HCEC 1CT (cell line): Measurements from ENCODE around the gene COL5A1.

Source experiments
- DNase-seq: peaks from one replicate; pipeline ENCODE4 v3.0.0-alpha.2; 2017

The COL5A1 gene

GRCh38 chr9:134868751-134869553, 227.3 kb downstream of the COL5A1 start:
- DNase-seq, result no peak

DNA sequence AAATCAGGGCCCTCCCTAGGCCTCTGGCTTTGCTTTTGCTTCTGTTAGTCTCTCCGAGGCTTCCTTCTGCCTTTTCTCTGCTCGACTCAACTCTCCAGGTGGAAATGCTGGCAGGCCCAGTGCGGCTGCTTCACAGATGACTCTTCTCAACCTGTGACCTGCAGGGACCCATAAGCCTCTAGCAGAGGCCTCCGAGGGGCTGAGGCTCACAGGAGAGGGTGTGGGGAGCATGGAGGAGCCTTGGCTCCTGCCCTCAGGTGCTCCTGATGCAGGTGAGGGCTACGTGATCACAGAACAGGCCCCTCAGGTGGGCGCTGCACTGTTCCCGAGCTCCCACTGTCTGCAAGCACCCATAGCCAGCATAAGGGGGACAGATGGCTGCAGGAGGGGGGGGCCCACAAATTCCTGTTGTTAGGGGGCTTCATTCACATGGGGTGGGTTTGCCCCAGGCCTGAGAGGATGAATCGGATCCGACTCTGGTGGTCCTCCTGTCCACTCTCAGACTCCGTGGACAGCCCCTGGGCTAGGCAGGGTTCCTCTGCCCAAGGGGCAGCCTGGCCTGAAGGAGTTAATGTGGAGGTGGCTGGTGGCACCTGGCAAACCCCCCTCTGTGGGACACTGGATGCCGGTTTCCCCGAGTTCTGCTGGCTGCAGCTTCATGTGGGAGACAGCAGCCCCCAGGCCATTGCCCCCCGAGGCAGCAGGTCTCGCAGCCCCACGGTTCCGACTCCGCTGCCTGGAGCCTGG, 228.1 kb downstream of the COL5A1 start:
- DNase-seq, result no peak

DNA sequence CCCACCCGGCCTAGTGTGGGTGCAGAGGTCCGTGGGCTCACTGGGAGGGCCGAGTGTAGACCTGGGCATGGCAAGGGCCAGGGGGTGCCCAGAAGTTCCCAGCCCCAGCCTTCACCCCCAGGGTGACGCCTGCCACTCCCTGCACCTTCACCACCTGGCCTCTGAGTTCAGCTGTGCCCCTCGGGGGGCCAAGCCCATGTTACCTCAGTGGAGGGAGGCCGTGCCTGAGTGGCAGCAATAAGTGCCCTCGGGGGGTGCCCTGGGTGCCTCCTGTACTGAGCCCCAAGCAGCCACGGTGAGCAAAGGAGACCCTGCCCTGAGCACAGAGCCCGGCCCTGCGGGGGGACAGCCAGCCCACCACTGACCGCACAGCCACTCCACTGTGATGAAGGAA, 228.7 kb downstream of the COL5A1 start:
- DNase-seq, result no peak

DNA sequence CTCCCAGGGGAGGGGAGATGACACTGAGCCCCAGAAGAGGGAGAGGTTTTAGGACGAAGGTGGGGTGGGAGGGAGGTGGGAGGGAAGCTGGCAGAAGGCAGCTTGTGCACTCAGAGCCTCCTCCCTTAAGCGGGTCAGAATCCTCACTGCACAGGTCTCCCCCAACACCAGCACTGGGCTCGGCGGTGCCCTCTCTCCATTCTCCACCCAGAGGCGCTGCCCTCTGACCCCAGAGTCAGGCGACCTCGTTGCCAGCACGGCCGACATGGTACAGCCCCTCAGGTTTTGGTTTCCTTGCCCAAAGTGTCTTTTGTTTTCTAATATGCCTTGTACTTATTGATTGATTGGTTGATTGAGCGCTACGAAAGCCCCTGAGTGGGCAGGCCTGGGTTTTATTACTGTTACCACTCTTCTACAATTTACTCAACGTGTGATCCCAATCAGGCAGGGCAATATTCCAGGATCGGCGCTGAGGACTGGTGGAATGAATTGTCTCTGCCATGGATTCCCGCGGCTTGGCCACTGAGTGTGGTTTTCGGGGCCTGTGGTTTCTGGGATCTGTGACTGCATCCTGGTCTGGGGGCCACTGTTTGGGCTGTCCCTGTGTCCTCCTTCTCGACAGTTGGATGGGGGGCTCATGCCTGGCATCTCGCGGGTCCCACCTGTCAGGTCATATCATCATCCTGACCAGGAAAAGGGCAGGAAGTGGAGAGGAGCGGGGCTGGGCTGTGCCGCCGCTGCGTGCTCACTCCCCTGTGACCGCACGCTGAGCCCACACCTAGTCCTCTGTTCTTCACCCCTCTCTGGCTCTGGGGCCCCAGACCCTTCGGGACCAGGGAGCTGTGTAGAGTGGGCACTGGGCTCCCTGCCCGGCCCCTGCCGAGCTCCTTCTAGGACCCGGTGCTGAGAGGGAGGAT, 229.4 kb downstream of the COL5A1 start:
- no peak for DNase-seq

DNA sequence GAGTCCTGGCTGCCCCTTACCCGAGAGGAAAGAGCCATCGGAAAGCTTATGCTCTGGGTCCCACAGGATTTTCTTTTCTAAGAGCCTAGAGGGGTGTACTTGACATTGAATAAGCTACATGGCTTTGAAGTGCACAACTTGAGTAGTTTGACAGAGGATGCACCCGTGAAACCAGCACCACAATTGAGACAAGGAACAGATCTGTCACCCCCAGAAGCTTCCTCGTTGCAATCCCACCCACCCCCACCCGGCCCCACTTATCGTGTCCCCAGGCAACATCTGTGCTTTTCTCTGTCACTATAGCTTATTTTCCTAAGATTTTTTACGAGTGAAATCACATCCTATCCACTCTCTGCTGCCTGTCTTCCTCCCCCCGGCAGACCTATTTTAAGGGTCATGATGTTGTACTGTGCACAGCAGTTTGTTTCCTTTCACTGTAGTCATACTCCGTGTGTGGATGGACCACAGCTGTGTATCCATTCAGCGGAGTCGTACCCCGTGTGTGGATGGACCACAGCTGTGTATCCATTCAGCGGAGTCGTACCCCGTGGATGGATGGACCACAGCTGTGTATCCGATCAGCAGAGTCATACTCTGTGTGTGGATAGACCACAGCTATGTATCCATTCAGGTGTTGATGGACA, 230.2 kb downstream of the COL5A1 start:
- DNase-seq, result no peak

- no peak for DNase-seq
Measured at GRCh38 chr9:134872482-134873231, 231.1 kb downstream of the COL5A1 start.

- no peak for DNase-seq
Measured at GRCh38 chr9:134875371-134875770, 233.8 kb downstream of the COL5A1 start.

GRCh38 chr9:134877541-134877940, 235.9 kb downstream of the COL5A1 start:
- DNase-seq, result no peak

DNA sequence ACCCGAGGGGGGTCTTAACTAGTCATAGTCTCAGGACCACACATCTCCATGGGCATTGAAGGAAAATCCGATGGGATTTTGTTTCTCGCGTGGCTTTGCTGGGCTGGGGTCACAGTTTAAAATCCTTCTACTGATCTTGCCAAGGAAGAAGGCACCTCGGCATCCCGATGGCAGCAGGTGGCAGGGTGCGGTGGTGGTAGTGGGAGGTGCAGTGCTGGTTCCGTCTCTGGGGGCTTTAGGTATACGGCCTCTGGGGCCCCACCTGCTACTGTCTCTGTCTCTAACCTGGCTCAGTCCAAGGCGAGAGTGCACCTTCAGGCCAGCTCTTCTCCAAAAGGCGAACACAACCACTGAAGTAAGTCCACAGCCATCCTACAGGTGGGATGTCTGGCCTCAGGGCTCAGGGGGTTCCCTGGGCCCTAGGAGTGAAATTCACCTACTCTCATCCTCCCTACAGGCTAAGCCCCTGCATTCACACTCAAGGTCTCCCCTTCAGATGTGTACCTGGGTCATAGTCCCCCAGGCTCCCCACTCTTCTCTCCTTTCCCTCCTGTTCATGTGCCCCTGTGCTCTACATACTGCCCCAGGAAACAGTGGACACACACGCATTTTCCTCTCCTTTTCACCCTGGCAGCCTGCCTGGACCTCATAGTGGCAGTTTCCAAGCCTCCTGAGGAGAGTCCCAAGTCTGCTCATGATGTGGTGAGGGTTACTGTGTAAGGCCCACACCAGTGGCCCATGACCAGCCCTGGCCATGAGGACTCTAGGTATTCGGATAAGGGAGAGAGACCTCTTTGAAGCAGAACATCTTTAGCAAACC, 238.3 kb downstream of the COL5A1 start:
- no peak for DNase-seq

- DNase-seq, result no peak
Measured at GRCh38 chr9:134880484-134881312, 239.1 kb downstream of the COL5A1 start, which contains the start of gene FCN2. TSS of gene FCN2 (plus strand) at chr9:134880810. CDS start at chr9:134880822, 12 bp downstream.

DNA sequence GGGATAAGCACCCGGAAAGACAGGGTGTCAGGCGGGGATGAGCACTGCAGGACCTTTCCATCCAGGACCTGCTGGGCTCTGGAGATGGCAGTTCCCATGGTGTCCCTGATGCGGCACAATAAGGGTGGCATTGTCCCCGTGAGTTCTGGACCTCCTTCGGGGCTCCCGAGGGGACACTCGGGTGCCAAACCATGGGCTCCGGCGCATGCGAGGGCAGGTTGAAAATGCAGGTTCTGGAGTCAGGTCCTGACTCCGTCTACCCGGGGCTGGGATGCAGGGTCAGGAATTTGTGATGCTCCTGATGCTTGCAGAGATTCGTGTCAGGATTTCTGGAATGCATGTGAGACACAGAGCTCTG, 239.7 kb downstream of the COL5A1 start:
- no peak for DNase-seq

- no peak for DNase-seq
Measured at GRCh38 chr9:134882204-134882785, 240.7 kb downstream of the COL5A1 start.

DNA sequence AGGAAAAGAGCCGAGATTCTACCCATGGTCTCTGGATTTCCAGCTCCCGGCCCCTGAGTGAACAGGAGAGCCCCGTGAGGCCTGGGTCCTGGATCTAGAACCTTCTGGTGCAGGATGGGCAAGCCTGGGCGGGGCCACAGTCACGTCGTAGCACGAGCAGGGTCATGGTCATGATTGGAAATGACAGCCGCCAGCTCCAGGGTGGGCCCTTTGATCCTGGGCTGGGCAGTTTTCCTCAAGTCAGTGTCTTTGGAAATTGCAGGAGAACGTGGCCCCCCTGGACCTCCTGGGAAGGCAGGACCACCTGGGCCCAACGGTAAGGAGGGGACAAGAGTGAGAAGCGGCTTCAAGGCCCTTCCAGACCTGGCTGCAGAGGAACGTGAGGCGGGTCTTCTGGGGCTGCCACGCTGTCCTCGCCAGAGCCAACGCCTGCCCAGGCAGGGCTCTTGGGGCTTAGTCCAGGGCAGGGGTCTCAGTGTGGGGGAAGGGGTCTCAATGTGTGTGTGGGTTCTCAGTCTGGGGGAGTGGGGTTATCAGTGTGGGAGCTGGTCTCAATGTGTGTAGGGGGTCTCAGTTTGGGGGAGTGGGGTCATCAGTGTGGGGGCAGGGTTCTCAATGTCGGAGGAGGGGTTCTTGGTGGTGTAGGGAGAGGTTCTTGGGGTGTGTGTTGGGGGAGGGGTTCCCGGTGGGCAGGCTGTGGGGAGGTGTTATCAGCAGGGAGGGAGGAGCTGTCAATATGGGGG, 241.6 kb downstream of the COL5A1 start:
- no peak for DNase-seq

DNA sequence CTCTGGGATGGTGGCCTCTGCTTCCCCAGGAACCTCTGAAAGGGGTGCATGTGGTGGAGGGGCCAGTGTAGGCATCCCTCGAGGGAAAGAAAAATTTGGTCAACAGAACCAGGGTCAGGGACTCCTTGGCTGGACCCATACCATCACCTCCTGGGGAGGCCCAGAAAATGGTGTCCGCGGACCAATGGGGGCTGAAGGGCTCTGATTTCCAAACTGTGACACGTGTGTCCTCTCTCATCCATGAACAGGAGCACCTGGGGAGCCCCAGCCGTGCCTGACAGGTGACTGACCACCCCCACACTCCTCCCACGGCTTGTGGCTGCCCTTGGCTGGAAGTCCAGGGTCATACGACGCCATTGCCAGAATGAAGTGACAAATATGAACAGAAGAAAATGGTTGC, 242.9 kb downstream of the COL5A1 start:
- no peak for DNase-seq

GRCh38 chr9:134885001-134885678, 243.5 kb downstream of the COL5A1 start:
- no peak for DNase-seq

DNA sequence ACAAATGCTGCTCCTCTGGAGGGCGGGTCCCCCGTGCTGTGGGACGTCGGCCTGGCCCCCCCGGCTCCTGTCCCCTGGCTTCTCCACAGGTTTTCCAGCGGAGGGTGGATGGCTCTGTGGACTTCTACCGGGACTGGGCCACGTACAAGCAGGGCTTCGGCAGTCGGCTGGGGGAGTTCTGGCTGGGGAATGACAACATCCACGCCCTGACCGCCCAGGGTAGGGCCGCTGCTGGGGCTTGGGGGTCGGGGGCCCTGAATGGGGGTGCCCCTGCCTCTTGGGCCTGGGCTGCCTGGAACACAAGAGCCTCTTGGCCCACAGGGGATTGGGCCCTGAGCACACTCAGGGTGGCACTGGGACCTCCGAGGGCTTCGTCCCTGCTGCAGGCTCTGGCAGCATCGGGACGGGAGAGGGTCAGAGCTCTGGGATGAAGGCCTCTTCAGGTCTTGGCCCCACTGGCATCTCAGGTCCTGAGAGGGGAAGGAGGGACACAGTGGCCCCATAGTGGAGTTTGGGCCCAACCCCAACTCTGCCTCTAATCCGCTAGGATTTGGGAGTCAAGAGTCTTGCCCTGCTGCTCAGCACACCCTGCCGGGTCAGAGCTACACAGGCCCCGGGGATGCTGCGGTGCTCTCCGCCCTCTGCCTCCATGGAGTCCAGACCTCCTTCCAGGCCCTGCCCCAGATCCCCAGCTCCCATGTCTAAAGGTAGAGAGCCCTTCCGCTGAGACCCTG, 244.2 kb downstream of the COL5A1 start:
- DNase-seq, result no peak

DNA sequence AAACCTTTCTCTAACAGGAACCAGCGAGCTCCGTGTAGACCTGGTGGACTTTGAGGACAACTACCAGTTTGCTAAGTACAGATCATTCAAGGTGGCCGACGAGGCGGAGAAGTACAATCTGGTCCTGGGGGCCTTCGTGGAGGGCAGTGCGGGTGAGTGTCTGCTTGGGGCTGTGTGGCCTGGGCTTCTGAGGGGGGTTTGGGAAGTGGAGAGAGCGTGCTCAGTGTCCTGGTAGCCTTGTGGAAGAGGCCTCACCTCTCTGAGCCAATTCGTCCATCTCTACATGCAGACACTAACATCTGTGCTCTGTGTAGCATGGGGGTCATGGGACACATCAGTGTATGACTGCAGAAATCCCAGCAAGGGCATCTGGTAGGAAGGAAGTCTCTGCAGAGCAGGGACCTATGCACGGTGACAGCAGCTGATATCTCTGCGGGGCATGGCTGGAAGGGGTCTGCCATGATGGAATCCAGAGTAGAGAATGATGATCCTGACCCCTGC, 244.9 kb downstream of the COL5A1 start:
- DNase-seq, result no peak
